Activated CD8-positive, alpha-beta memory T cell treated with anti-CD3 and anti-CD28 coated beads for 48 hours (primary cell): ENCODE data around the gene GRIN2C.
"Not testable (repeated sequence)": the region's sequence is repeated elsewhere in the genome, so short reads cannot be mapped to it uniquely, and the experiment has no call there.

Experiments used
- DNase-seq, 3 experiments: peaks; one replicate each; pipeline ENCODE4 v3.0.0-alpha.2; 2020; ENCODE audit warnings: low read depth in 2 of 3, low spot score in 2 of 3

GRIN2C gene

GRCh38 chr17:74859459-74860228 is at the start of gene GRIN2C:
Gene GRIN2C, minus strand, starts transcription at chr17:74859885. Its CDS starts 4,793 bp downstream, at chr17:74855092.
- DNase-seq, result no peak

GRCh38 chr17:74909097-74909496 is 49.4 kb upstream of the GRIN2C start:
- DNase-seq, result not testable (repeated sequence)

DNA sequence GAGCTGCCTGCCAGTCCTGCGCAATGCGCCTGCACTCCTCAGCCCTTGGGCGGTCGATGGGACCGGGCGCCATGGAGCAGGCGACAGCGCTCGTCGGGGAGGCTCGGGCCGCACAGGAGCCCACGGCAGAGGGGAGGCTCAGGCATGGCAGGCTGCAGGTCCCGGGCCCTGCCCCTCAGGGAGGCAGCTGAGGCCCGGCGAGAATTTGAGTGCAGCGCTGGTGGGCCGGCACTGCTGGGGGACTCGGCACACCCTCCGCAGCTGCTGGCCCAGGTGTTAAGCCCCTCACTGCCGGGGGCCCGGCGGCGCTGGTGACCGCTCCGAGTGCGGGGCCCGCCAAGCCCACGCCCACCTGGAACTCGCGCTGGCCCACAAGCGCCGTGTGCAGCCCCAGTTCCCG is 47.3 kb upstream of the GRIN2C start:
- no peak for DNase-seq

GRCh38 chr17:74906214-74906793 is 46.6 kb upstream of the GRIN2C start:
- DNase-seq, result not testable (repeated sequence)

DNA sequence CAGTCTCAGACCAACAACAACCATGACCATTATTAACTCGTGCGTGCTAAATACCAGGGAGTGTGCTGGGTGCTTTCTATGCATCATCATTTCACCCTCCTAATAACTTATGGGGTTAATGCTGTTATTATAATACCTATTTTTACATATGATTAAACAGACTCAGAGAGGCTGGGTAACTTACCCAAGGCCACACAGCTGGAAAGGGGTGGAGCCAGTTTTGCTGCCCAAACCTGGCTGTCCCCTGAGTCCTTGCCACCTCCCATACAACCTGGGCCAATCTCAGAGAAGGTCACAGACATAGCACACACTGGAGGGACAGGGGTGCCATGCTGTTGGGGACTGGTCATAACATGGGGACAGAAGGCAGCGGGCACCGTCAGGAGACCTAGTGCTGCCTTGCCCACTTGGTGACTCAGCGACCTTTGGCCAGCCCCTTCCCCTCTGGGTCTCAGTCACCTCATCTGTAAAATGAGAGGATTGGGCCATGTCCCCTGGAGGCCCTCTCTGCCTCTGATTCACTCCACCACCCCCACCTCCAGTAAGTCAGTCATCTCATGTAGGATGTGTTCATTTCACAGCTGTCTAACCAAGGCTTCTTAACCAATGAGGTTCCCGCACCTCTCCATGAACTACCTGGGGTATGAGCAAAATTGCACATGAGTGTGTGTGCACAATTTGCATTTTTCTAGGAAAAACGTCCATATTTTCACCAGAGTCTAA is 45.2 kb upstream of the GRIN2C start:
- no peak for DNase-seq

DNA sequence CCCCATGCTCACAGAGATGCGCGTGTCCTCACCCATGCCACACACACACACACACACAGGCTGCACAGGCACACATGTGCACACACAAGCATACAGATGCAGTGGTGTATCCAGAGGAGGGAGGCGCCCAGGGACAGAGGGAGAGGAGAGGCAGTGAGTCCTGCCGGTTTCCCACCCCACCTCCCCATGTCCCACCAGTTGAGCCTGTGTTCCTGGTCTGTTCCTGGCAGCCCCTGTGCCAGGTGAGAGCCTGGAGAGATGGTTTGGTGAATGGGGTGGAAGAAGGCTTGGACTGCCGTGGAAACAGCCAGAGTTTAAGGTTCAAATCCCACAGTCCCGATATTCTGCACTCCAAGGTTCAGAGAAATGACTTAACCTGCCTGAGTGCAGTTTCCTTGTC is 44.0 kb upstream of the GRIN2C start:
- no peak for DNase-seq

GRCh38 chr17:74903034-74903433 is 43.3 kb upstream of the GRIN2C start:
- no peak for DNase-seq

GRCh38 chr17:74901353-74902135 is 41.9 kb upstream of the GRIN2C start:
- DNase-seq, result no peak

- no peak for DNase-seq
These were observed 40.5 kb upstream of the GRIN2C start for GRCh38 chr17:74900208-74900607.

GRCh38 chr17:74898376-74898946 is 38.8 kb upstream of the GRIN2C start:
- DNase-seq, result no peak

DNA sequence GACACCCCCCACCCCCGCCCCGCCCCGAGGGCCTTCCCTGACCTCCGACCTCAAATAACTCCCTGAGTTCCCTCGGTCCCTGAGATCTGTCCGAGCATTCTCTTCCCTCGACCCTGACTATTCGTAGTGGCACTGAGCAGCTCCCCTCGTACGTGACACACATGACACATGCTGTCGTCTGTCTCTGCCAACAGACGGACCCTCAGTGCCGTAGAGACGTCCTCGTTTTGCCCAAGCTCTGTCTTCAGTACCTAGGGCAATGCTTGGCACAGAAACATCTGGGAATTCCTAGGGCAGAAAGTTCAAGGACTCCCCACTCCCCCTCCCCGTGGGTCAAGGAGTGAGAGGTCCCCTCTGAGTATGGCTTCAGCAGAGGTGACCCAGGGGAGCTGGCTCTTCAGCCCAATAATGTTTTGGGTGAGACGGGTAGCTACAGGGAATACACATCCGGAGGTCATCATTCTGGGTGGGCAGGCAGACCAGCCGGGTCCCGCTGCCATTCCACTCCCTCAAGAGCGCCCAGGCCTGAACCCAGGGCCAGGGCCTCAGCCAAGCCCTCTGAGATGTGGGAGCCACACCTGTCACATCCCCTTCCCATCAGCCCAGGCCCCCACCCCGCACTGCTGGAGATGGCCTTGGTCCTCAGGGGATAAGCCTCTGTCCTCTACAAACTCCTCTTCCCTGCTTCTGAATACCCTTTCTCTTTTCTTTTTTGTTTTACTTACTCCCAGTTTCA is 34.4 kb upstream of the GRIN2C start:
- DNase-seq, result no peak

GRCh38 chr17:74892974-74893911 is 33.6 kb upstream of the GRIN2C start, which contains the start of gene FADS6:
Gene FADS6, minus strand, starts transcription at chr17:74893633. Its CDS starts 38 bp downstream, at chr17:74893595.
- DNase-seq, result no peak

DNA sequence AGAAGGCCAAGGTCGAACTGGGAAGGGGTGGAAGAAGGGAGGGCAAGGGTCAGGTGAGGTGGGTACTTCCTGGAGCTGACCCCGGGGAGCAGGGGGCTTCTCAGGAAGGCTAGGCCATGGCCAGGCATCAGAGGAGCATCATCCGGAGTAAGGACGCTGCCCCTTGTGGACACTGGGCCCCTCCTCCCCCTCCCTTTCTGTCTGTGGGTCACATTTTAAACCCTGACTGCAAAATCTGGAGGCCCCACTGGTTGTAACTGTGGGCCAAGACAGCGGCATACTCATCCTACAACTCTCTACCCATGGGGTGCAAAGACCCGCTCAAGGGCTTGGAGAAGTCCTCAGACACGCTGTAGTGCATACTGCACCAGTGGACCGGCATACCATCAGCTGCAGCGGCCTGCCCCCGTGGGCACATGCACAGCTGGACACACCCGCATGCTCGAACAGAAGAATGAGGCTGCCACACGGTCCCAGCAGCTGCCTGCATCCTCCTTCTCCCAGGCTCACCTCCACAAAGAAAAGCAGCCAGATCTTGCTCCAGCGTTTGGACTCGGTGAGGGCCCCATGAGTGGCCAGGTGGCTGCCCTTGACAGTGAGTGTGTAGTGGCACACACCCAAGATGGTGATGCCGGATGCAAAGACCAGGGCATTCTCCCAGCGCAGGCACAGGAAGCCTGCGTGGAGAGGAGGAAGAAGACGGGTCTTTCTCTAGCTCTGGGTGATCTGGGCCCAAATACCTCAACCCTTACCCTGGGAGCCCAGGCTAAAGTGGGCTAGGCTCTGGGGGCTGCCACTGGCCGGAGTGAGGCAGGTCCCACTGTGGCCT is 32.5 kb upstream of the GRIN2C start:
- no peak for DNase-seq

- DNase-seq, result no peak
These were observed 30.9 kb upstream of the GRIN2C start for GRCh38 chr17:74890554-74890953.

- no peak for DNase-seq
These were observed 28.8 kb upstream of the GRIN2C start for GRCh38 chr17:74888469-74888868.

GRCh38 chr17:74883241-74883745 is 23.6 kb upstream of the GRIN2C start:
- no peak for DNase-seq

GRCh38 chr17:74882517-74883240 is 23.0 kb upstream of the GRIN2C start:
- no peak for DNase-seq
